IMR-90 (cell line): Measurements from ENCODE around the gene PLCZ1. TPM values are rescaled to one million over a fixed set of nuclear protein-coding genes. Genes with fewer than 3 reads are reported as not detected.
A peak's percentile ranks its signal among the peaks of the same experiment; 100 is the strongest.

Experiments used
- ATAC-seq: fragments of 200-7000 bp; cut with Tn5 transposase; 2 replicates; pipeline ENCODE4 v1.9.1; 2020; ENCODE audit warnings: low read depth, mild to moderate bottlenecking, moderate library complexity
- BruUV-seq: library from RNA; stranded (reverse); fragments of 400-500 nt; replicated peaks from 2 replicates; lab custom pipeline; 2021; lab: Mats Ljungman, UMichigan
- CTCF ChIA-PET: fragments of 300-600 bp; formaldehyde crosslinking; extraction: SDS; loops from one replicate; lab custom pipeline; 2021; ENCODE audit warnings: antibody characterized with exemption; lab: Yijun Ruan, JAX
- POLR2A ChIA-PET: fragments of 300-600 bp; sonication (Branson Sonifier 250); formaldehyde crosslinking; loops from one replicate; lab custom pipeline; 2022; ENCODE audit warnings: antibody characterized with exemption; ENCODE audit not compliant: unreplicated experiment; lab: Charles Lee
- DNase-seq: peaks from one replicate; pipeline ENCODE4 v3.0.0; 2013
- H2AFZ ChIP-seq: replicated peaks from 2 replicates; pipeline ENCODE3; 2013; ENCODE audit warnings: low read length, mild to moderate bottlenecking; ENCODE audit not compliant: poor library complexity
- H2AK5ac ChIP-seq: 2 replicates; pipeline ENCODE4 v1.6.1; 2013; ENCODE audit warnings: low read depth, low read length, inconsistent platforms
- H2AK9ac ChIP-seq: replicated peaks from 2 replicates; pipeline ENCODE3; 2013; ENCODE audit warnings: mild to moderate bottlenecking, low read depth, low read length, moderate library complexity; ENCODE audit not compliant: poor library complexity
- H2BK120ac ChIP-seq: 2 replicates; pipeline ENCODE4 v1.6.1; 2013; ENCODE audit warnings: low read depth, low read length, inconsistent platforms
- H2BK15ac ChIP-seq: 3 replicates; pipeline ENCODE4 v1.6.1; 2013; ENCODE audit warnings: low read depth, low read length, inconsistent platforms
- H2BK20ac ChIP-seq: 2 replicates; pipeline ENCODE4 v1.6.1; 2013; ENCODE audit warnings: low read depth, mild to moderate bottlenecking, inconsistent platforms, low read length, moderate library complexity
- H2BK5ac ChIP-seq: 2 replicates; pipeline ENCODE4 v1.6.1; 2013; ENCODE audit warnings: mild to moderate bottlenecking, low read depth, low read length, inconsistent platforms; ENCODE audit not compliant: poor library complexity, severe bottlenecking
- H3K14ac ChIP-seq: replicated peaks from 2 replicates; pipeline ENCODE4 v1.6.1; 2013; ENCODE audit warnings: low read depth, low read length, inconsistent platforms
- H3K18ac ChIP-seq: 2 replicates; pipeline ENCODE4 v1.6.1; 2013; ENCODE audit warnings: low read depth, low read length, control low read depth
- H3K23ac ChIP-seq: 2 replicates; pipeline ENCODE4 v1.6.1; 2013; ENCODE audit warnings: low read depth, low read length, inconsistent platforms
- H3K27ac ChIP-seq: 2 replicates; pipeline ENCODE4 v1.5.1; 2013; ENCODE audit warnings: mild to moderate bottlenecking, control low read depth, low read length; ENCODE audit not compliant: insufficient read depth
- H3K27me3 ChIP-seq: 2 replicates; pipeline ENCODE4 v1.6.1; 2013; ENCODE audit warnings: low read length; ENCODE audit not compliant: control insufficient read depth, insufficient read depth
- H3K36me3 ChIP-seq: 2 replicates; pipeline ENCODE4 v1.6.1; 2013; ENCODE audit warnings: low read length, mixed read lengths; ENCODE audit not compliant: control insufficient read depth, insufficient read depth
- H3K4ac ChIP-seq: 2 replicates; pipeline ENCODE4 v1.6.1; 2013; ENCODE audit warnings: low read depth, low read length, inconsistent platforms
- H3K4me1 ChIP-seq: 2 replicates; pipeline ENCODE4 v1.6.1; 2013; ENCODE audit warnings: low read length, mixed read lengths; ENCODE audit not compliant: control insufficient read depth, insufficient read depth
- H3K4me2 ChIP-seq: 2 replicates; pipeline ENCODE4 v1.6.1; 2013; ENCODE audit warnings: low read depth, mild to moderate bottlenecking, control low read depth, low read length, moderate library complexity
- H3K4me3 ChIP-seq: 2 replicates; pipeline ENCODE4 v1.5.1; 2013; ENCODE audit warnings: low read depth, mild to moderate bottlenecking, control low read depth, low read length, moderate library complexity; ENCODE audit not compliant: insufficient read depth
- H3K56ac ChIP-seq: 2 replicates; pipeline ENCODE4 v1.6.1; 2013; ENCODE audit warnings: low read length, inconsistent platforms; ENCODE audit not compliant: insufficient read depth; ENCODE audit errors: extremely low read depth
- H3K79me1 ChIP-seq, 2 experiments: 2 replicates each; pipeline ENCODE4 v1.6.1; 2013; ENCODE audit warnings: low read length in 2 of 2, inconsistent platforms in 1 of 2, low read depth in 1 of 2
- H3K9ac ChIP-seq: 2 replicates; pipeline ENCODE4 v1.6.1; 2013; ENCODE audit warnings: low read depth, low read length, control low read depth
- H3K9me1 ChIP-seq: 2 replicates; pipeline ENCODE4 v1.6.1; 2013; ENCODE audit warnings: low read length, inconsistent platforms; ENCODE audit not compliant: insufficient read depth
- H3K9me3 ChIP-seq: 2 replicates; pipeline ENCODE4 v1.6.1; 2013; ENCODE audit warnings: low read length; ENCODE audit not compliant: control insufficient read depth, insufficient read depth
- H4K20me1 ChIP-seq: 2 replicates; pipeline ENCODE4 v1.6.1; 2013; ENCODE audit warnings: low read length, inconsistent platforms; ENCODE audit not compliant: insufficient read depth
- H4K5ac ChIP-seq: 2 replicates; pipeline ENCODE4 v1.6.1; 2013; ENCODE audit warnings: mild to moderate bottlenecking, low read depth, low read length, control low read depth
- H4K8ac ChIP-seq, 2 experiments: 2 replicates each; pipeline ENCODE4 v1.6.1; 2013; ENCODE audit warnings: low read depth in 2 of 2, low read length in 2 of 2, control low read depth in 1 of 2, inconsistent platforms in 1 of 2
- H4K91ac ChIP-seq: 2 replicates; pipeline ENCODE4 v1.6.1; 2013; ENCODE audit warnings: low read depth, low read length, inconsistent platforms; ENCODE audit not compliant: insufficient read depth
- BHLHE40 ChIP-seq: fragments of 150-350 bp; IDR thresholded peaks from 2 replicates; pipeline ENCODE4 v1.6.1; 2016; ENCODE audit warnings: mild to moderate bottlenecking, low read depth, low read length
- FOS ChIP-seq: fragments of 150-350 bp; IDR thresholded peaks from 2 replicates; pipeline ENCODE4 v1.6.1; 2016; ENCODE audit warnings: low read depth, low read length
- MAZ ChIP-seq: IDR thresholded peaks from 2 replicates; pipeline ENCODE4 v1.6.1; 2012; ENCODE audit warnings: low read depth, mild to moderate bottlenecking, low read length, improper control_type of control experiment, moderate library complexity, borderline replicate concordance
- MXI1 ChIP-seq: IDR thresholded peaks from 2 replicates; pipeline ENCODE4 v1.6.1; 2012; ENCODE audit warnings: low read depth, mild to moderate bottlenecking, low read length, moderate library complexity, borderline replicate concordance
- NFE2L2 ChIP-seq: fragments of 150-350 bp; IDR thresholded peaks from 2 replicates; pipeline ENCODE4 v1.6.1; 2016; ENCODE audit warnings: low read depth, mild to moderate bottlenecking, low read length
- RFX5 ChIP-seq: IDR thresholded peaks from 2 replicates; pipeline ENCODE4 v1.8.0; 2012; ENCODE audit warnings: low read depth, mild to moderate bottlenecking, low read length, moderate library complexity
- WGBS, 2 experiments: methylation state at CpG; one replicate each; pipeline versions ENCODE4 v1.1.5 to v1.1.7; 2013; ENCODE audit warnings: missing lambda C conversion rate in 2 of 2; ENCODE audit not compliant: insufficient read length in 1 of 2; ENCODE audit errors: extremely low coverage in 2 of 2; 5-methylcytosine and 5-hydroxymethylcytosine counted together
- dilution Hi-C: fragments of 300-500 bp; cut with HindIII; formaldehyde crosslinking; loops from one replicate; pipeline ENCODE4 v1.14.3; 2018; ENCODE audit warnings: low sequenced_read_pairs; ENCODE audit not compliant: unreplicated experiment
- in situ Hi-C: fragments of 300-500 bp; cut with MboI; formaldehyde crosslinking; loops from 3 replicates; pipeline ENCODE4 v1.14.3; 2019; ENCODE audit warnings: low sequenced_read_pairs, inconsistent platforms, mixed read lengths
- intact Hi-C: fragments of 100-400 bp; cut with micrococcal nuclease; formaldehyde crosslinking; loops from 2 replicates; pipeline ENCODE4 v1.10.0; 2022
- polyA plus RNA-seq, 3 experiments: library from polyadenylated mRNA; depleted of rRNA; stranded (reverse); fragments of >200 nt; gene quantifications; 2 replicates each; pipeline ENCODE4 v1.2.3, GENCODE V29; 2012; ENCODE audit warnings: low replicate concordance in 1 of 3
- total RNA-seq: library from RNA; depleted of rRNA; stranded (reverse); fragments of >200 nt; gene quantifications from 2 replicates; pipeline ENCODE4 v1.2.3, GENCODE V29; 2012
- TF ChIP-seq, protein P1 (sequence below): conservative IDR thresholded peaks from 2 replicates; pipeline ENCODE4 v1.5.1; 2012; ENCODE audit warnings: mild to moderate bottlenecking, low read depth, low read length, improper control_type of control experiment

The PLCZ1 gene
- total and polyA plus RNA-seq, 2 of the 4 experiments (the other 2 are of a cell fraction): not detected

DNA sequence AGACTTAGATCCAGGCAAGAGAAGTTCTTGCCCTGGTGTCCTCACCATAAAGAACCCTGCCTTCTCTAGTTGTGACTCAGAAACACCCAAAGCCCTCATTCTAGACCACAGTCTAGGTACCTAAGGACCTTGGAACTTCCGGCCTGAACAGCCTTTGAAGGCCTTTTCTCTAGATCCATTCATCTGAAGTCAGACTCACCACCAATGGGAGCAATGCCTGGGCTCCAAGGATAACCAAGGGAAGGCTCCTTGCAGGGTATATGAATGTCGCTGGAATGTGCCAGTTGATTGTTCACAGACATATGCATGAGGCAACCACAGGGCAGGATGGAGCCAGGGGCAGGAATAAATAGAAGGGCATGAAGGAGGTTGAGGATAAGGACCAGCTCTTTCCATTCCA is 86.3 kb downstream of the PLCZ1 start:
- H3K14ac ChIP-seq: no peak overlapping the region
- no peak overlapping the region for H4K8ac ChIP-seq
- H3K4ac ChIP-seq: no peak overlapping the region
- H4K5ac ChIP-seq: no peak overlapping the region
- H3K23ac ChIP-seq: no peak overlapping the region
- intact Hi-C loops (no loop called here), in situ Hi-C loops (no loop called here), dilution Hi-C loops (no loop called here)
- H2BK5ac ChIP-seq: no peak overlapping the region
- CTCF ChIA-PET: no interaction called here
- peak overlapping the region; percentile 66 for H2AFZ ChIP-seq
- H3K79me1 ChIP-seq: no peaks in the 10 kb centered on the region
- H4K91ac ChIP-seq: no peak overlapping the region
- no peaks in the 10 kb centered on the region for H4K20me1 ChIP-seq
- no peak overlapping the region for H3K56ac ChIP-seq
- POLR2A ChIA-PET: no interaction called here
- H3K27ac ChIP-seq: no peak overlapping the region
- no TSS peak for BruUV-seq
- DNase-seq (no peak), ATAC-seq (no peak)
- no peak overlapping the region for H3K9ac ChIP-seq
- H3K27me3 ChIP-seq: no peaks in the 10 kb centered on the region
- H2BK20ac ChIP-seq: no peak overlapping the region
- H3K4me2 ChIP-seq: no peak overlapping the region
- TF ChIP-seq RFX5 (no peak), MAZ (no peak), FOS (no peak), NFE2L2 (no peak), MXI1 (no peak), BHLHE40 (no peak)
- TF ChIP-seq, protein P1, sequence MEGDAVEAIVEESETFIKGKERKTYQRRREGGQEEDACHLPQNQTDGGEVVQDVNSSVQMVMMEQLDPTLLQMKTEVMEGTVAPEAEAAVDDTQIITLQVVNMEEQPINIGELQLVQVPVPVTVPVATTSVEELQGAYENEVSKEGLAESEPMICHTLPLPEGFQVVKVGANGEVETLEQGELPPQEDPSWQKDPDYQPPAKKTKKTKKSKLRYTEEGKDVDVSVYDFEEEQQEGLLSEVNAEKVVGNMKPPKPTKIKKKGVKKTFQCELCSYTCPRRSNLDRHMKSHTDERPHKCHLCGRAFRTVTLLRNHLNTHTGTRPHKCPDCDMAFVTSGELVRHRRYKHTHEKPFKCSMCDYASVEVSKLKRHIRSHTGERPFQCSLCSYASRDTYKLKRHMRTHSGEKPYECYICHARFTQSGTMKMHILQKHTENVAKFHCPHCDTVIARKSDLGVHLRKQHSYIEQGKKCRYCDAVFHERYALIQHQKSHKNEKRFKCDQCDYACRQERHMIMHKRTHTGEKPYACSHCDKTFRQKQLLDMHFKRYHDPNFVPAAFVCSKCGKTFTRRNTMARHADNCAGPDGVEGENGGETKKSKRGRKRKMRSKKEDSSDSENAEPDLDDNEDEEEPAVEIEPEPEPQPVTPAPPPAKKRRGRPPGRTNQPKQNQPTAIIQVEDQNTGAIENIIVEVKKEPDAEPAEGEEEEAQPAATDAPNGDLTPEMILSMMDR: no peak
- no peaks in the 10 kb centered on the region for H3K4me1 ChIP-seq
- no peak overlapping the region for H3K18ac ChIP-seq
- no CpG with 5 or more reads among the region's 2 CpGs for WGBS, 2 experiments
- H2BK120ac ChIP-seq: no peak overlapping the region
- H2AK5ac ChIP-seq: no peak overlapping the region
- no peaks in the 10 kb centered on the region for H3K36me3 ChIP-seq
- H3K9me3 ChIP-seq: no peaks in the 10 kb centered on the region
- no peak overlapping the region for H3K4me3 ChIP-seq
- no peaks in the 10 kb centered on the region for H3K9me1 ChIP-seq
- H2BK15ac ChIP-seq: no peak overlapping the region
- no peak overlapping the region for H2AK9ac ChIP-seq
